Endothelial cell of umbilical vein (primary cell): Measurements from ENCODE around the gene MAEA. TPM values are rescaled to one million over a fixed set of nuclear protein-coding genes. Genes with fewer than 3 reads are reported as not detected.

Source experiments
- BruUV-seq: library from RNA; stranded (reverse); fragments of 400-500 nt; replicated peaks from 2 replicates; lab custom pipeline; 2021; lab: Mats Ljungman, UMichigan
- CTCF ChIA-PET: fragments of 300-600, 350-600 bp; sonication (Branson Sonifier 250); formaldehyde crosslinking; loops from one replicate; lab custom pipeline; 2021; ENCODE audit warnings: antibody characterized with exemption, inconsistent platforms; lab: Charles Lee
- POLR2A ChIA-PET: fragments of 300-600, 350-600 bp; sonication (Branson Sonifier 250); formaldehyde crosslinking; loops from one replicate; lab custom pipeline; 2021; ENCODE audit warnings: antibody characterized with exemption, inconsistent platforms; lab: Charles Lee
- DNase-seq: peaks from one replicate; pipeline ENCODE4 v3.0.0-alpha.2; 2011; ENCODE audit warnings: low read depth, low spot score
- FAIRE-seq: peaks from 2 replicates; lab custom pipeline; 2011; peaks lifted over from hg19 to GRCh38; lab: Jason Lieb, UNC
- H2AFZ ChIP-seq: 2 replicates; pipeline ENCODE4 v1.6.0; 2012; ENCODE audit warnings: low read depth, low read length, control low read depth, inconsistent platforms
- H3K27ac ChIP-seq: 2 replicates; pipeline ENCODE4 v1.5.1; 2011; ENCODE audit warnings: low read depth, mild to moderate bottlenecking, control low read depth, low read length, moderate library complexity; ENCODE audit not compliant: insufficient read depth
- H3K27me3 ChIP-seq, 2 experiments: 2 replicates each; pipeline versions ENCODE4 v1.6.0 to v1.6.1; 2011; ENCODE audit warnings: low read length in 2 of 2, mixed read lengths in 1 of 2; ENCODE audit not compliant: control insufficient read depth in 2 of 2, insufficient read depth in 2 of 2
- H3K36me3 ChIP-seq, 2 experiments: 2 replicates in 1 of 2; 3 replicates in 1 of 2; pipeline ENCODE4 v1.5.1; 2011; ENCODE audit warnings: low read length in 2 of 2, mild to moderate bottlenecking in 1 of 2, moderate library complexity in 1 of 2; ENCODE audit not compliant: control insufficient read depth in 2 of 2, insufficient read depth in 2 of 2; ENCODE audit errors: extremely low read depth in 1 of 2
- H3K4me1 ChIP-seq: 3 replicates; pipeline ENCODE4 v1.5.1; 2011; ENCODE audit warnings: mild to moderate bottlenecking, low read length; ENCODE audit not compliant: control insufficient read depth, insufficient read depth; ENCODE audit errors: extremely low read depth
- H3K4me2 ChIP-seq: 2 replicates; pipeline ENCODE4 v1.6.1; 2011; ENCODE audit warnings: low read length, control low read depth, mixed read lengths; ENCODE audit not compliant: insufficient read depth
- H3K4me3 ChIP-seq, 3 experiments: fragments of 200-600 bp in 1 of 3; sonication (generic), shearing (Covaris generic) in 1 of 3; replicated peaks in 1 of 3; 2 replicates each; pipeline ENCODE4 v1.5.1; 2011 to 2016; ENCODE audit warnings: control low read depth in 3 of 3, low read length in 3 of 3, mild to moderate bottlenecking in 2 of 3, inconsistent platforms in 1 of 3, low read depth in 1 of 3, moderate library complexity in 1 of 3; ENCODE audit not compliant: insufficient read depth in 1 of 3
- H3K79me2 ChIP-seq: 2 replicates; pipeline ENCODE4 v1.6.0; 2012; ENCODE audit warnings: low read length, inconsistent platforms; ENCODE audit not compliant: control insufficient read depth, insufficient read depth
- H3K9ac ChIP-seq: replicated peaks from 2 replicates; pipeline ENCODE3; 2011; ENCODE audit warnings: low read length, control low read depth; ENCODE audit not compliant: insufficient read depth; ENCODE audit errors: extremely low read depth
- H3K9me1 ChIP-seq: replicated peaks from 3 replicates; pipeline ENCODE4 v1.6.0; 2011; ENCODE audit warnings: mild to moderate bottlenecking, low read length; ENCODE audit not compliant: control insufficient read depth, insufficient read depth; ENCODE audit errors: extremely low read depth
- H3K9me3 ChIP-seq: replicated peaks from 2 replicates; pipeline ENCODE4 v1.5.1; 2012; ENCODE audit warnings: low read length, inconsistent platforms; ENCODE audit not compliant: control insufficient read depth, insufficient read depth
- H4K20me1 ChIP-seq: replicated peaks from 2 replicates; pipeline ENCODE3; 2011; ENCODE audit warnings: mild to moderate bottlenecking, low read length; ENCODE audit not compliant: control insufficient read depth, insufficient read depth; ENCODE audit errors: extremely low read depth
- EZH2 ChIP-seq: IDR thresholded peaks from 2 replicates; pipeline ENCODE4 v1.6.1; 2012; ENCODE audit warnings: borderline replicate concordance, low read depth, mild to moderate bottlenecking, moderate library complexity, low read length, inconsistent platforms; ENCODE audit not compliant: severe bottlenecking
- FOS ChIP-seq: IDR thresholded peaks from 2 replicates; pipeline ENCODE4 v1.6.1; 2011; ENCODE audit warnings: mild to moderate bottlenecking, low read length, moderate library complexity, borderline replicate concordance; ENCODE audit not compliant: insufficient read depth
- GATA2 ChIP-seq: IDR thresholded peaks from 2 replicates; pipeline ENCODE4 v1.7.0; 2011; ENCODE audit warnings: low read depth, mild to moderate bottlenecking, moderate library complexity, mixed read lengths, low read length; ENCODE audit not compliant: insufficient read length, insufficient read depth
- JUN ChIP-seq: IDR thresholded peaks from 2 replicates; pipeline ENCODE4 v1.6.1; 2011; ENCODE audit warnings: borderline replicate concordance, low read depth; ENCODE audit not compliant: insufficient read length, insufficient read depth
- MYC ChIP-seq: IDR thresholded peaks from one replicate; pipeline ENCODE4 v1.6.1; 2011; ENCODE audit warnings: mild to moderate bottlenecking, low read depth, low read length
- POLR2A ChIP-seq: IDR thresholded peaks from 2 replicates; pipeline ENCODE4 v1.6.1; 2012; ENCODE audit warnings: low read depth, mild to moderate bottlenecking, control low read depth, low read length
- POLR2AphosphoS5 ChIP-seq: IDR thresholded peaks from 2 replicates; pipeline ENCODE4 v1.6.1; 2012; ENCODE audit warnings: low read depth, mild to moderate bottlenecking, control low read depth, low read length, moderate library complexity; ENCODE audit not compliant: insufficient read depth
- dilution Hi-C: fragments of 300-500 bp; cut with MboI; formaldehyde crosslinking; loops from one replicate; pipeline ENCODE4 v1.15.0; 2019; ENCODE audit warnings: low sequenced_read_pairs; ENCODE audit not compliant: extremely low pct_ligation_motif_present
- intact Hi-C: fragments of 100-400 bp; cut with micrococcal nuclease; formaldehyde crosslinking; loops from one replicate; pipeline ENCODE4 v1.10.0; 2022
- polyA plus RNA-seq, 4 experiments: library from polyadenylated mRNA; depleted of rRNA in 3 of 4; stranded (reverse) in 3 of 4; unstranded in 1 of 4; fragments of >200 nt; gene quantifications; 2 replicates each; pipeline versions ENCODE4 v1.2.1 to v1.2.3, GENCODE V29; 2011 to 2012; ENCODE audit warnings: missing spikeins in 1 of 4
- total RNA-seq: library from RNA; stranded (reverse); gene quantifications from 2 replicates; pipeline ENCODE4 v1.2.3, GENCODE V29; 2021
- TF ChIP-seq, protein P1 (sequence below): IDR thresholded peaks from 2 replicates; pipeline ENCODE4 v1.6.1; 2011; ENCODE audit not compliant: insufficient read depth, insufficient read length
- TF ChIP-seq, protein P2 (sequence below), 2 donors: IDR thresholded peaks; 1 replicate in 1 of 2; 2 replicates in 1 of 2; pipeline ENCODE4 v1.5.1; 2011; ENCODE audit warnings: low read length in 2 of 2, mild to moderate bottlenecking in 2 of 2, moderate library complexity in 2 of 2, control low read depth in 1 of 2, inconsistent platforms in 1 of 2, low read depth in 1 of 2; ENCODE audit not compliant: insufficient read depth in 1 of 2; ENCODE audit errors: extremely low read depth in 1 of 2

Gene MAEA
- total and polyA plus RNA-seq, 2 donors (not counting 3 experiments of a cell fraction or from before 2014, with no cell fraction given), result 66.0 to 108 TPM

DNA sequence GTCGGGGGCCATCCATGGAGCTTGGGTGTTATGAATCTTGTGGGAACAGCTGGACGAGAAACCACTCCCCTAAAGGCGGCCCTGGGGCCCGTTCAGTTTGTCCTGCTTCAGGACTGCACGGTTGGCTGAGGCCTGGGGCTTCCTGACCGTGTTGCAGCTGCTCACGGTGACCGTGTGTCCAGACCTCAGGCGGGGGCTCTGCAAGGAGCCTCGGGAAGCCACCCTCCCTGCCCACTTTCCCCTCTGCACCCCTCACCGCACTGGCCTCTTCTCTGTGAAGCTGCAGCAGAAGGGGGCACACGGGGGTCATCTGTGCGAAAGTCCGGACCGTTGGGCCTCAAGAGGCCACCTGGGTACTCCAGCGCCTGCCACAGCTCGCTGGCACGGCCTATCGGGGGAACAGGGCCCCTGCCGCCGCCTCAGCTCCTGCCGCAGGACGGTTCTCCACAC, 86.7 kb downstream of the MAEA start:
- Histone ChIP-seq H3K79me2 (no peaks in the 10 kb centered on the region), H3K36me3 (no peaks in the 10 kb centered on the region), H3K4me3 (no peak overlapping the region), H3K4me2 (no peak overlapping the region), H3K27me3 (no peaks in the 10 kb centered on the region), H3K4me1 (no peaks in the 10 kb centered on the region), H3K9me1 (no peaks in the 10 kb centered on the region), H3K9ac (no peak overlapping the region), H4K20me1 (no peaks in the 10 kb centered on the region), H2AFZ (no peak overlapping the region), H3K9me3 (no peaks in the 10 kb centered on the region), H3K27ac (no peak overlapping the region)
- no TSS peak for BruUV-seq
- POLR2A ChIA-PET, result no interaction called here
- FAIRE-seq (no peak), DNase-seq (no peak)
- dilution Hi-C loops, result no loop called here
- intact Hi-C loops, result no loop called here
- TF ChIP-seq POLR2AphosphoS5 (no peak), GATA2 (no peak), EZH2 (no peak), POLR2A (no peak), JUN (no peak), MYC (no peak), FOS (no peak)
- TF ChIP-seq, protein P1, sequence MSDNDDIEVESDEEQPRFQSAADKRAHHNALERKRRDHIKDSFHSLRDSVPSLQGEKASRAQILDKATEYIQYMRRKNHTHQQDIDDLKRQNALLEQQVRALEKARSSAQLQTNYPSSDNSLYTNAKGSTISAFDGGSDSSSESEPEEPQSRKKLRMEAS, result no peak
- TF ChIP-seq, protein P2, sequence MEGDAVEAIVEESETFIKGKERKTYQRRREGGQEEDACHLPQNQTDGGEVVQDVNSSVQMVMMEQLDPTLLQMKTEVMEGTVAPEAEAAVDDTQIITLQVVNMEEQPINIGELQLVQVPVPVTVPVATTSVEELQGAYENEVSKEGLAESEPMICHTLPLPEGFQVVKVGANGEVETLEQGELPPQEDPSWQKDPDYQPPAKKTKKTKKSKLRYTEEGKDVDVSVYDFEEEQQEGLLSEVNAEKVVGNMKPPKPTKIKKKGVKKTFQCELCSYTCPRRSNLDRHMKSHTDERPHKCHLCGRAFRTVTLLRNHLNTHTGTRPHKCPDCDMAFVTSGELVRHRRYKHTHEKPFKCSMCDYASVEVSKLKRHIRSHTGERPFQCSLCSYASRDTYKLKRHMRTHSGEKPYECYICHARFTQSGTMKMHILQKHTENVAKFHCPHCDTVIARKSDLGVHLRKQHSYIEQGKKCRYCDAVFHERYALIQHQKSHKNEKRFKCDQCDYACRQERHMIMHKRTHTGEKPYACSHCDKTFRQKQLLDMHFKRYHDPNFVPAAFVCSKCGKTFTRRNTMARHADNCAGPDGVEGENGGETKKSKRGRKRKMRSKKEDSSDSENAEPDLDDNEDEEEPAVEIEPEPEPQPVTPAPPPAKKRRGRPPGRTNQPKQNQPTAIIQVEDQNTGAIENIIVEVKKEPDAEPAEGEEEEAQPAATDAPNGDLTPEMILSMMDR (IDR thresholded peaks at IDR 0.05; ENCODE audit: extremely low read depth in 1 of 2, insufficient read depth in 1 of 2, low read depth in 1 of 2, low read length in 2 of 2), result no peak
- CTCF ChIA-PET, result interaction anchor here (0.7 kb wide), 1 partner anchor 20 kb away, joined by 3 read pairs; no protein-coding TSS in a partner anchor
